ENCODE data around the gene RHOV.

DNA sequence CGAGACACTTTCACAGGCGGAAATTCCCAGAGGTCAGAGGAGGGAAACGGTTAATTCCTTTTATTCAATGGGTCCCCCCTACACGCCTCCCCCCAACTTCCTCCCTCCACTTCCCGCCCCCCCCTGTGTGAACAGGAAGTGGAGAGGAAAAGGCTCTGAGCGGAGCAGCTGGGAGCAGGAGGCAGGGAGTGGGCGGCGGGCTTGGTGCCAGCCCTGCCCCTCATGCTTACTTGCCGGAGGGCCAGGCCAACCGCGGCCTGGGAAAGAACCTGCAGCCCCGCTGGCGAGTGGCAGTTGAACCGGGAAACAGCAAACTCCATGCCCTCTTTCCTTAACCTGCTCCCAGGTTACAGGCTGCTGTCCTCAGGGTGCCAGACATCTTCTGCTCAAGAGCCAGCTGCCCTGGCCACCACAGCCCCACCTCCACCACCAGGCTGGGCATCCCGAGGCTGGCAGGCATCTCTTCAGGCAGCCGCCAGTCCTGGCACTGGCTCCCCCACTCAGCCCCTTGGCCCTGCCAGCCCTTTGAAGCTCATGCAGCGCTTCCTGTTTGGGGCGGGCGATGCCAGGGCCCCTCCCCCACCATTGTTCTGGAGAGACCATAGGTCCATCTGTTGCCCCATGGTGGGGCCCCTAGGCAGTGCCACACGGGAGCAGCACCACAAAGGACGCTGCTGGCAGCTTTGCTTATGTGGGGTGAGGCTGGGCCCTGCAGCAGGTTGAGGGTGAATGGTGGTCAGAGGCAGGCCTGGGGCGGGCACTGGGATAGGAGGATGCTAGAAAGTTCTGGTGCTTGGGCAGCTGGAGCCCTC, 33.2 kb upstream of the RHOV start:
- TF ChIP-seq CTCF (IDR thresholded peaks at IDR 0.05) = peak in 1 of 6 experiments; percentile 15
- TF ChIP-seq POLR2A (IDR thresholded peaks at IDR 0.05) = peak; percentile 49 to 56
